ENCODE measurements around the gene NMNAT3. TPM values are rescaled to one million over a fixed set of nuclear protein-coding genes. Genes with fewer than 3 reads are reported as not detected.

The NMNAT3 gene
- polyA plus RNA-seq, 1 of the 3 experiments (the other 2 are of a cell fraction) = not detected

DNA sequence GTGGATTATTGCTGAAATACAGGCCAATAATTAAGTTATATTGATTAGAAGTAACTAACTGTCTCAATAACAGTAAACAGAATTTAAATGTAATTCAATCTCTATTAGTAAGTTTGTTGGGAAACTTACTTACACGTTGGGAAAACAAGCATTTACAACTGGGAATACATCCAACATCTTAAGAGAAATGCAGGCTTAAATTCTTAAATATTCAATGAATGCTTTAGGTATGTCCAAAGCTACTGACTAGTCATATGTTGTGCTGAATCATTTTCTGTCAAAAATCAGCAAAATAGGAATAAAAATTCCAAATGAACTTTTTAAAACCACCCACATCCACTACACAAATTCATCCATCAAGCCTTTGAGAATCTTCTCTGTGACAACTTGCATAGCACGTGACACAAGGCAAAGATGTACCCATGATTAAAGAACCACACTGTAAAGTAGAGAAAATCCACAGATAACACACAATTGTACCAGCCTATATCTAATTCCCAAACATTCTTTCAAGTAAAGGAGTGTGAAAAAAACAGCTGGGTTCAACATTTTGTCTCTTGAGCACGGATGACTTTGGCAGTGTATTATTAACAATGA, 60.0 kb downstream of the NMNAT3 start:
- Histone ChIP-seq H3K27ac (ENCODE audit: low read depth in 2 of 2, low read length in 1 of 2) (no peak overlapping the region), H3K79me2 (ENCODE audit: insufficient read depth) (no peaks in the 10 kb centered on the region), H3K4me1 (ENCODE audit: control insufficient read depth in 1 of 2, insufficient read depth in 2 of 2, low read depth in 1 of 2, low read length in 1 of 2) (no peaks in the 10 kb centered on the region), H3K9me2 (no peaks in the 10 kb centered on the region), H3F3A (replicated peaks; ENCODE audit: insufficient read depth) (no peaks in the 10 kb centered on the region), H2AFZ (ENCODE audit: low read depth) (no peak overlapping the region), H4K20me1 (ENCODE audit: insufficient read depth) (no peaks in the 10 kb centered on the region), H3K4me2 (no peak overlapping the region), H3K27me3 (ENCODE audit: insufficient read depth) (no peaks in the 10 kb centered on the region), H3K9me3 (no peaks in the 10 kb centered on the region), H3K36me3 (replicated peaks in 1 of 2; ENCODE audit: control insufficient read depth in 1 of 2, insufficient read depth in 2 of 2, low read length in 1 of 2) (no peaks in the 10 kb centered on the region), H3K4me3 (ENCODE audit: low read depth in 2 of 2, low read length in 1 of 2) (no peak overlapping the region), H3K9ac (no peak overlapping the region)
- POLR2A ChIA-PET = no interaction called here
- no peak for DNase-seq
- TF ChIP-seq, protein P1, sequence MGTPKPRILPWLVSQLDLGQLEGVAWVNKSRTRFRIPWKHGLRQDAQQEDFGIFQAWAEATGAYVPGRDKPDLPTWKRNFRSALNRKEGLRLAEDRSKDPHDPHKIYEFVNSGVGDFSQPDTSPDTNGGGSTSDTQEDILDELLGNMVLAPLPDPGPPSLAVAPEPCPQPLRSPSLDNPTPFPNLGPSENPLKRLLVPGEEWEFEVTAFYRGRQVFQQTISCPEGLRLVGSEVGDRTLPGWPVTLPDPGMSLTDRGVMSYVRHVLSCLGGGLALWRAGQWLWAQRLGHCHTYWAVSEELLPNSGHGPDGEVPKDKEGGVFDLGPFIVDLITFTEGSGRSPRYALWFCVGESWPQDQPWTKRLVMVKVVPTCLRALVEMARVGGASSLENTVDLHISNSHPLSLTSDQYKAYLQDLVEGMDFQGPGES (IDR thresholded peaks at IDR 0.05; ENCODE audit: low read depth, low read length) = no peak
- TF ChIP-seq, protein P2, sequence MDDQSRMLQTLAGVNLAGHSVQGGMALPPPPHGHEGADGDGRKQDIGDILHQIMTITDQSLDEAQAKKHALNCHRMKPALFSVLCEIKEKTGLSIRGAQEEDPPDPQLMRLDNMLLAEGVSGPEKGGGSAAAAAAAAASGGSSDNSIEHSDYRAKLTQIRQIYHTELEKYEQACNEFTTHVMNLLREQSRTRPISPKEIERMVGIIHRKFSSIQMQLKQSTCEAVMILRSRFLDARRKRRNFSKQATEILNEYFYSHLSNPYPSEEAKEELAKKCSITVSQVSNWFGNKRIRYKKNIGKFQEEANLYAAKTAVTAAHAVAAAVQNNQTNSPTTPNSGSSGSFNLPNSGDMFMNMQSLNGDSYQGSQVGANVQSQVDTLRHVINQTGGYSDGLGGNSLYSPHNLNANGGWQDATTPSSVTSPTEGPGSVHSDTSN (IDR thresholded peaks at IDR 0.05) = no peak
- TF ChIP-seq, protein P3, sequence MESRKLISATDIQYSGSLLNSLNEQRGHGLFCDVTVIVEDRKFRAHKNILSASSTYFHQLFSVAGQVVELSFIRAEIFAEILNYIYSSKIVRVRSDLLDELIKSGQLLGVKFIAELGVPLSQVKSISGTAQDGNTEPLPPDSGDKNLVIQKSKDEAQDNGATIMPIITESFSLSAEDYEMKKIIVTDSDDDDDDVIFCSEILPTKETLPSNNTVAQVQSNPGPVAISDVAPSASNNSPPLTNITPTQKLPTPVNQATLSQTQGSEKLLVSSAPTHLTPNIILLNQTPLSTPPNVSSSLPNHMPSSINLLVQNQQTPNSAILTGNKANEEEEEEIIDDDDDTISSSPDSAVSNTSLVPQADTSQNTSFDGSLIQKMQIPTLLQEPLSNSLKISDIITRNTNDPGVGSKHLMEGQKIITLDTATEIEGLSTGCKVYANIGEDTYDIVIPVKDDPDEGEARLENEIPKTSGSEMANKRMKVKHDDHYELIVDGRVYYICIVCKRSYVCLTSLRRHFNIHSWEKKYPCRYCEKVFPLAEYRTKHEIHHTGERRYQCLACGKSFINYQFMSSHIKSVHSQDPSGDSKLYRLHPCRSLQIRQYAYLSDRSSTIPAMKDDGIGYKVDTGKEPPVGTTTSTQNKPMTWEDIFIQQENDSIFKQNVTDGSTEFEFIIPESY (IDR thresholded peaks at IDR 0.05; ENCODE audit: borderline replicate concordance, low read depth) = no peak
- TF ChIP-seq, protein P4, sequence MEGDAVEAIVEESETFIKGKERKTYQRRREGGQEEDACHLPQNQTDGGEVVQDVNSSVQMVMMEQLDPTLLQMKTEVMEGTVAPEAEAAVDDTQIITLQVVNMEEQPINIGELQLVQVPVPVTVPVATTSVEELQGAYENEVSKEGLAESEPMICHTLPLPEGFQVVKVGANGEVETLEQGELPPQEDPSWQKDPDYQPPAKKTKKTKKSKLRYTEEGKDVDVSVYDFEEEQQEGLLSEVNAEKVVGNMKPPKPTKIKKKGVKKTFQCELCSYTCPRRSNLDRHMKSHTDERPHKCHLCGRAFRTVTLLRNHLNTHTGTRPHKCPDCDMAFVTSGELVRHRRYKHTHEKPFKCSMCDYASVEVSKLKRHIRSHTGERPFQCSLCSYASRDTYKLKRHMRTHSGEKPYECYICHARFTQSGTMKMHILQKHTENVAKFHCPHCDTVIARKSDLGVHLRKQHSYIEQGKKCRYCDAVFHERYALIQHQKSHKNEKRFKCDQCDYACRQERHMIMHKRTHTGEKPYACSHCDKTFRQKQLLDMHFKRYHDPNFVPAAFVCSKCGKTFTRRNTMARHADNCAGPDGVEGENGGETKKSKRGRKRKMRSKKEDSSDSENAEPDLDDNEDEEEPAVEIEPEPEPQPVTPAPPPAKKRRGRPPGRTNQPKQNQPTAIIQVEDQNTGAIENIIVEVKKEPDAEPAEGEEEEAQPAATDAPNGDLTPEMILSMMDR (IDR thresholded peaks at IDR 0.05) = no peak
- TF ChIP-seq MEF2A (IDR thresholded peaks at IDR 0.05; ENCODE audit: borderline replicate concordance, low read depth) = no peak
- no peak for TF ChIP-seq EP300 (IDR thresholded peaks at IDR 0.05; ENCODE audit: borderline replicate concordance in 1 of 2, low read depth in 1 of 2, low read length in 1 of 2)
- TF ChIP-seq ELF1 (IDR thresholded peaks at IDR 0.05) = no peak
- no peak for TF ChIP-seq JUND (IDR thresholded peaks at IDR 0.05)
- no peak for TF ChIP-seq TAF1 (IDR thresholded peaks at IDR 0.05; ENCODE audit: borderline replicate concordance, low read depth, low read length)
- no peak for TF ChIP-seq YY1 (IDR thresholded peaks at IDR 0.05; ENCODE audit: low read depth)
- no peak for TF ChIP-seq FOXM1 (IDR thresholded peaks at IDR 0.05; ENCODE audit: low read depth)
- WGBS (ENCODE audit: low lambda C conversion rate) = 14% methylated on average over 3 of the region's 3 CpGs
- CTCF ChIA-PET = no interaction called here

DNA sequence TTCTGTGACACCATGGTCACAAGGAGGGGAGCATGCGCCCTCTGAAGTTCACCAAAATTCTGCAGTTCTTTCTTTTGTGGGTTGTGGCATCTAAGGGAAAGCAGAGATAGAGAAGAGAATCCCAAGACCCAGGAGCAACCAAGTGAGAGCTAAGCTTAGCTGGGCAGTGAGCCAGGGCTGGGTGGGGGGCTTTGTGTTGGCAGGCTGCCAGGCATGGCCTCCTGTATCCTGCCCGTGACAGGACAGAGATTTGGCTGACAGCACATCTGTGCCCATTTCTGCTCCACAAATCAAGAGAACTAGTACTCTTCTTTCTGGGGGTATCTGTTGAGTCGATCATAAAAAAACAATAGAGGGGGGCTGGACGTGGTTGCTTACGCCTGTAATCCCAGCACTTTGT, 66.2 kb downstream of the NMNAT3 start:
- no peaks in the 10 kb centered on the region for H4K20me1 ChIP-seq (ENCODE audit: insufficient read depth)
- H3K9ac ChIP-seq = no peak overlapping the region
- H3K27ac ChIP-seq (ENCODE audit: low read depth in 2 of 2, low read length in 1 of 2) = no peak overlapping the region
- H3K27me3 ChIP-seq (ENCODE audit: insufficient read depth) = no peaks in the 10 kb centered on the region
- H3K9me2 ChIP-seq = no peaks in the 10 kb centered on the region
- 43% methylated on average over 3 of the region's 5 CpGs for WGBS (ENCODE audit: low lambda C conversion rate)
- H3K9me3 ChIP-seq = no peaks in the 10 kb centered on the region
- H3K4me3 ChIP-seq (ENCODE audit: low read depth in 2 of 2, low read length in 1 of 2) = no peak overlapping the region
- no peaks in the 10 kb centered on the region for H3K36me3 ChIP-seq (replicated peaks in 1 of 2; ENCODE audit: control insufficient read depth in 1 of 2, insufficient read depth in 2 of 2, low read length in 1 of 2)
- TF ChIP-seq, protein P5, sequence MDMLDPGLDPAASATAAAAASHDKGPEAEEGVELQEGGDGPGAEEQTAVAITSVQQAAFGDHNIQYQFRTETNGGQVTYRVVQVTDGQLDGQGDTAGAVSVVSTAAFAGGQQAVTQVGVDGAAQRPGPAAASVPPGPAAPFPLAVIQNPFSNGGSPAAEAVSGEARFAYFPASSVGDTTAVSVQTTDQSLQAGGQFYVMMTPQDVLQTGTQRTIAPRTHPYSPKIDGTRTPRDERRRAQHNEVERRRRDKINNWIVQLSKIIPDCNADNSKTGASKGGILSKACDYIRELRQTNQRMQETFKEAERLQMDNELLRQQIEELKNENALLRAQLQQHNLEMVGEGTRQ (IDR thresholded peaks at IDR 0.05; ENCODE audit: borderline replicate concordance, low read depth, low read length) = no peak
- TF ChIP-seq ELF1 (IDR thresholded peaks at IDR 0.05) (no peak), FOXM1 (IDR thresholded peaks at IDR 0.05; ENCODE audit: low read depth) (no peak), NFIC (IDR thresholded peaks at IDR 0.05; ENCODE audit: borderline replicate concordance) (no peak), MXI1 (IDR thresholded peaks at IDR 0.05; ENCODE audit: low read depth, low read length) (no peak), TEAD4 (IDR thresholded peaks at IDR 0.05; ENCODE audit: borderline replicate concordance, insufficient read depth) (no peak)
- TF ChIP-seq, protein P1 (IDR thresholded peaks at IDR 0.05; ENCODE audit: low read depth, low read length) = no peak
- no peak overlapping the region for H3K4me2 ChIP-seq
- H3K79me2 ChIP-seq (ENCODE audit: insufficient read depth) = no peaks in the 10 kb centered on the region
- peak; percentile 27 for DNase-seq
- H2AFZ ChIP-seq (ENCODE audit: low read depth) = no peak overlapping the region
- ChIA-PET CTCF (interaction anchor here (1.2 kb wide), 1 partner anchor 13 kb away, joined by 3 read pairs; no protein-coding TSS in a partner anchor), POLR2A (no interaction called here)
- no peaks in the 10 kb centered on the region for H3K4me1 ChIP-seq (ENCODE audit: control insufficient read depth in 1 of 2, insufficient read depth in 2 of 2, low read depth in 1 of 2, low read length in 1 of 2)
- no peaks in the 10 kb centered on the region for H3F3A ChIP-seq (replicated peaks; ENCODE audit: insufficient read depth)
